Choroid plexus epithelial cell (primary cell): ENCODE results near the gene MAP10.

Source experiments
- DNase-seq: peaks from one replicate; pipeline ENCODE4 v3.0.0-alpha.2; 2010; ENCODE audit warnings: low read depth
- H3K4me3 ChIP-seq: 2 replicates; pipeline ENCODE4 v1.5.1; 2011; ENCODE audit warnings: low read depth, mild to moderate bottlenecking, control low read depth, low read length, moderate library complexity
- TF ChIP-seq, protein P1 (sequence below): conservative IDR thresholded peaks from 2 replicates; pipeline ENCODE4 v1.5.1; 2011; ENCODE audit warnings: low read depth, mild to moderate bottlenecking, control low read depth, inconsistent platforms, low read length, moderate library complexity

Gene MAP10, protein sequence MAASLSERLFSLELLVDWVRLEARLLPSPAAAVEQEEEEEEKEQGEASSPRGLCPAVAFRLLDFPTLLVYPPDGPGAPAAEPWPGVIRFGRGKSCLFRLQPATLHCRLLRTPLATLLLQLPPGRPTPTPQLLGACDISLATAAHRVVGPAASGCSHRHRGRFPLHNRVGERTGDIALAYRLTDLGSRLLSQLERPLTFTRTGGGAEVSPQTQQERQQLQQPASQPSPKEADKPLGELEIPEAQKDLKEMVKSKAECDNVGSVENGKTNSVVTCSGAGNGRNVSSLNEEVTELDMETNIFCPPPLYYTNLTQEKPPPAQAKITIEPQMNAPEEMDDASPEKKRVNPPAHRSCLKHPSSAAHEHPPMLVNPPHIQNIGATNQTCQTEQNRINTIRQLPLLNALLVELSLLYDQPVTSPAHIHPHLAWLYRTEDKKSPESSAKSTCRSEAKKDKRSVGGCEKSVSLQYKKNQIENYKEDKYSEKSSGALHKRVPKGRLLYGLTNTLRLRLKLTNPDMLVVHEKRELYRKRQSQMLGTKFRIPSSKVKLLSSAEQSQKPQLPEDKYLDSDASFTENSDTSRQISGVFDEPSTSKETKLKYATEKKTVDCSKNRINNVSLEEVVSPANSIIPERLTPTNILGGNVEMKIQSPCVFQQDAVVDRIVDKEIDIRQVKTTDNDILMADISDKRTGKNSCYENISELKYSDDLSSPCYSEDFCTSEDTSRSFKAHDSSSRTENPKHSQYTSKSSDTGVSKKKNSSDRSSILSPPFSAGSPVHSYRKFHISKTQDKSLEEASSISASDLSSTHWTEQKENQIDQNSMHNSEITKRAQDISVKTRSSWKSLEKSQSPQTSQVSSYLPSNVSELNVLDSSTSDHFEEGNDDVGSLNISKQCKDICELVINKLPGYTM

DNA sequence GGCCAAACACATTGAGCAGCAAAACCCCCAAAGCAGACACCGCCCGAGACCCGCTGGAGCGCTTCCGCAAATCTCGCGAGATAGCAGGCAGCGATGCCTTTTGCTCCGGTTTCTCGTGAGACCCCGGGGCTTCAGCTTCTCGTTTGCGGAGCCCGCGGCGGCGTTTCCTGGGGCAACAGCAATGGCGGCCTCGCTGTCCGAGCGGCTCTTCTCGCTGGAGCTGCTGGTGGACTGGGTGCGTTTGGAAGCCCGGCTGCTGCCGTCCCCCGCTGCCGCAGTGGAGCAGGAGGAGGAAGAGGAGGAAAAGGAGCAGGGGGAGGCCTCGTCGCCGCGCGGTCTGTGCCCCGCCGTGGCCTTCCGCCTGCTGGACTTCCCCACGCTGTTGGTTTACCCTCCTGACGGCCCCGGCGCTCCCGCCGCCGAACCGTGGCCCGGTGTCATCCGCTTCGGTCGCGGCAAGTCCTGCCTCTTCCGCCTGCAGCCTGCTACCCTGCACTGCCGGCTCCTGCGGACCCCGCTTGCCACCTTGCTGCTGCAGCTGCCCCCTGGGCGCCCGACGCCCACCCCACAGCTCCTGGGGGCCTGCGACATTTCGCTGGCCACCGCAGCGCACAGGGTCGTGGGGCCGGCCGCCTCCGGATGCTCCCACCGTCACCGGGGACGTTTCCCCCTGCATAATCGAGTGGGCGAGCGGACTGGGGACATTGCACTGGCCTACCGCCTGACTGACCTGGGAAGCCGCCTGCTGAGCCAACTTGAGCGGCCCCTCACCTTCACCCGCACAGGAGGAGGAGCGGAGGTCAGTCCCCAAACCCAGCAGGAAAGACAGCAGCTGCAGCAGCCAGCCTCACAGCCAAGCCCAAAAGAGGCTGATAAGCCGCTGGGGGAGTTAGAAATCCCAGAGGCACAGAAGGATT, at the start of gene MAP10:
Gene MAP10, plus strand, starts transcription at position 148 of the 917 bp plus-strand sequence. Its CDS starts 34 bp downstream, at position 182.
- DNase-seq = peak; percentile 86
- peak within 1 kb of the TSS; percentile 75 for H3K4me3 ChIP-seq
- TF ChIP-seq, protein P1, sequence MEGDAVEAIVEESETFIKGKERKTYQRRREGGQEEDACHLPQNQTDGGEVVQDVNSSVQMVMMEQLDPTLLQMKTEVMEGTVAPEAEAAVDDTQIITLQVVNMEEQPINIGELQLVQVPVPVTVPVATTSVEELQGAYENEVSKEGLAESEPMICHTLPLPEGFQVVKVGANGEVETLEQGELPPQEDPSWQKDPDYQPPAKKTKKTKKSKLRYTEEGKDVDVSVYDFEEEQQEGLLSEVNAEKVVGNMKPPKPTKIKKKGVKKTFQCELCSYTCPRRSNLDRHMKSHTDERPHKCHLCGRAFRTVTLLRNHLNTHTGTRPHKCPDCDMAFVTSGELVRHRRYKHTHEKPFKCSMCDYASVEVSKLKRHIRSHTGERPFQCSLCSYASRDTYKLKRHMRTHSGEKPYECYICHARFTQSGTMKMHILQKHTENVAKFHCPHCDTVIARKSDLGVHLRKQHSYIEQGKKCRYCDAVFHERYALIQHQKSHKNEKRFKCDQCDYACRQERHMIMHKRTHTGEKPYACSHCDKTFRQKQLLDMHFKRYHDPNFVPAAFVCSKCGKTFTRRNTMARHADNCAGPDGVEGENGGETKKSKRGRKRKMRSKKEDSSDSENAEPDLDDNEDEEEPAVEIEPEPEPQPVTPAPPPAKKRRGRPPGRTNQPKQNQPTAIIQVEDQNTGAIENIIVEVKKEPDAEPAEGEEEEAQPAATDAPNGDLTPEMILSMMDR = no peak

DNA sequence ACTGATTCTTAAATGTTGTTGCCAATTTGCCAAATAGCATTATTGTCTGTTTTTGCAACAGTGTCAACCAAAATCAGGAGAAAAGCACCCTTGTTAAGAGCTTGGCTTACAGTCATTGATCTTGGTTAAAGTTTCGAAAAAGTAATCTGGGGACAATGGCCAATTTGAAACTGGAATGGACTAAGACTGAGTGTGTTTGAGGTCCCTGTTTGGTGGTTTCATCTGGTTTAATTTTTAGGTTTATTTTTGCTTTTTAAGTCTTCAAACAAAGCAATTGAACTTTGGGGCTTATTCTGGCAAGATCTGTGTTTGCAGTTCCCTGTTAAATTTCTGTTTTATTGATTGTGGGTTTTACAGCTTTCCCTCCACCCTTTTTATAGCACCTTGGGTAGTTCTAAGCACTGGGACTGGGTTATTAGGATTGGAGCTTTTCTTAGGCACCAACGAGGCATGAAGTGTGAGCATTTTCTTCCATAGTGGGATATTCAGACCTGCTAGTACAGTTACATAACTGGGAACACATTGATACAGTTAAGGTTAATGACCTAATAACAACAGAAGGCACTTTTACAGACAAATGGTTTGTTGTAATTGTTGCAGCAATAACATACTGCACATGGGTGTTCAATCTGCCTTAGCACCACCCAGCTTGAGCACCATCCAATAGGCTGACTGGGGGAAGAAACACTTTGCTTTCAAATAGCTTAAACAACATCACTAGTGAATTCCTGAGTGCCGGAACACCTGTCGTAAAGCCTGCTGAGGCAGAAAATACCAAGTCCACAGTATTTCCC, 40.6 kb upstream of the MAP10 start:
- DNase-seq = no peak
- no peak overlapping the region for H3K4me3 ChIP-seq
- TF ChIP-seq, protein P1 = no peak

DNA sequence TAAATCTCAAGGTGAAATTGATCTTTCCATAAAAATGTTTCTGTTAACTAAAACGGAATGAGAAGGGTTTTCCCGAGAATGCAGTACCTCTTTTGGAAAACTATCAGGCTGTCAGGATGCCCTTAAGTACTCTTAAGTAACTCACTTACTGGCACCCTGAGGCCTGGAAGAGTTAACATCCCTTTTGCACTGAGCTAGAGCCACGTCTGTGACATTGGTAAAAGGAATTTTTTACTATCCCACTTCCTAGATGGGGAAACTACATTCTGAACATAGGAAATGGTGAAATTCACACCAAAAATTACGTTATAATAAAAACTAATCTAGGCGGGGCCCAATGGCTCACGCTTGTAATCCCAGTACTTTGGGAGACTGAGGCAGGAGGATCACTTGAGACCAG, 39.7 kb upstream of the MAP10 start:
- DNase-seq = no peak
- TF ChIP-seq, protein P1 = no peak
- no peak overlapping the region for H3K4me3 ChIP-seq

DNA sequence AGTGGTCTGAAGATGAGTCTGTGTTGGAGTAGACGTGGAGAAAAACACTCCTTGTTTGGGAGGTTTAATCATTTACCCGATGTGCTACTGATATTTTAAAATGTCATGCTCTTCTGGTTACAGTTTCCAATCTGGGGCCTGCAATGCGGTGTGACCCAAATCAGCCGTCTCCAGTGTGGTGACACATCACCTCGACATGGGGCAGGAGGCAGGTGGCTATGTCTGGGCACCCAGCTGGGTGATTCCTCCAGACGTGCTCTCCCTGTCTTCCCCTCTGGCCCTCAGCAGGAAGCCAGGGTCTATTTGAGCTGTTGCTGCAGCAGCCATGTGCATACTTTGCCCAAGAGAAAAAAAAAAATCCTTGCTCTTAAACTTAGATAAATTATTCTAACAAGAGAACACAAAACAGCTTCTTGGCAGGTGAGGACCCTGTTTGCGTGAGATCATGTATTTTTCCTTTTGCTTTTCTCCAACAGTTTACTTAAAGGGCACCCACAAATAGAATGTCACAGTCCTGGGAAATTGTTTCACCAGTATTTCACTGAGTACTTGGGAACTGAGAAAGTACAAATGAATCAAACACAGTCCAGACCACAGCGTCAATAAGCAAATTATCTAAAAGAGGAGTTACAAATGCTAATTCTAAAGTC, 38.9 kb upstream of the MAP10 start:
- TF ChIP-seq, protein P1 = no peak
- no peak overlapping the region for H3K4me3 ChIP-seq
- peak; percentile 40 for DNase-seq

DNA sequence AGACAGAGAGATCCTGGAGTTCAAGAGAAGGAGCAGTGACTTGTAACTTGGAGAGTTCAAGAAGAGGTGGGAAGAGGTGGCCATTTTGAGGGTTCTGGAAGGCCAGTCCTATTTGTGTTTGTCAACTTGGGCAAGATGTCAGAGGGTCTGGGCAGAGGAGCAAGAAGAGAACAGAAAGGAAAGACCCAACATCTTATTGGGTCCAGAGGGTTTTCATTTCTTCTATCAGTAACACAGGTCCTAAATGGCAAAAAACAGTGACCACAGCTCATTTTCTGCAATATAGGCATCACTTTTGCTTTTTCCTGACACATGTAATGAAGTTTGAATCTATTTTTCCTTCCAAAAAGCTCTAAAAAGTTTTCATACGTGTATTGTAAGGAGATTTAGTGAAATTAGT, 38.3 kb upstream of the MAP10 start:
- no peak overlapping the region for H3K4me3 ChIP-seq
- TF ChIP-seq, protein P1 = no peak
- DNase-seq = no peak
